HCT116 (cell line): Measurements from ENCODE around the gene FLNB. TPM values are rescaled to one million over a fixed set of nuclear protein-coding genes. Genes with fewer than 3 reads are reported as not detected.

Experiments used
- ATAC-seq: fragments of 200-7000 bp; cut with Tn5 transposase; 2 replicates; pipeline ENCODE4 v1.9.1; 2020; ENCODE audit warnings: mild to moderate bottlenecking, moderate library complexity
- BruUV-seq: library from RNA; stranded (reverse); fragments of 400-500 nt; replicated peaks from 2 replicates; lab custom pipeline; 2021; lab: Mats Ljungman, UMichigan
- CTCF ChIA-PET: fragments of 300-600 bp; sonication (Branson Sonifier 250); formaldehyde crosslinking; loops from one replicate; lab custom pipeline; 2021; ENCODE audit warnings: antibody characterized with exemption; lab: Charles Lee
- POLR2A ChIA-PET: fragments of 300-600, 350-600 bp; sonication (Branson Sonifier 250); formaldehyde crosslinking; loops from one replicate; lab custom pipeline; 2021; ENCODE audit warnings: antibody characterized with exemption; lab: Charles Lee
- RAD21 ChIA-PET, 2 experiments: fragments of 300-600 bp; sonication (Branson Sonifier 250); formaldehyde crosslinking; loops; one replicate each; lab custom pipeline; 2023; ENCODE audit warnings: low total read pairs in 2 of 2; ENCODE audit not compliant: uncharacterized antibody in 2 of 2, unreplicated experiment in 2 of 2, low non-redundant PET in 1 of 2; lab: Charles Lee
- DNase-seq: peaks from one replicate; pipeline ENCODE4 v3.0.0-alpha.2; 2010; ENCODE audit warnings: low read depth, low spot score
- H2AFZ ChIP-seq: fragments of 200-600 bp; shearing (Covaris generic), sonication (generic); 2 replicates; pipeline ENCODE4 v1.6.1; 2017; ENCODE audit warnings: low read depth, mixed run types, mixed read lengths, antibody characterized with exemption, low read length; ENCODE audit not compliant: poor library complexity, severe bottlenecking
- H3K27ac ChIP-seq: 2 replicates; pipeline ENCODE4 v1.5.1; 2012; ENCODE audit warnings: low read depth, low read length
- H3K27me3 ChIP-seq: fragments of 200-600 bp; sonication (generic); 2 replicates; pipeline ENCODE4 v1.6.1; 2016; ENCODE audit warnings: mixed run types, low read length, mixed read lengths; ENCODE audit not compliant: insufficient read depth
- H3K36me3 ChIP-seq, 2 experiments: fragments of 200-500 bp in 1 of 2; fragments of 200-600 bp in 1 of 2; sonication (Bioruptor generic) in 1 of 2; sonication (generic) in 1 of 2; 2 replicates each; pipeline versions ENCODE4 v1.5.1 to v1.6.1; 2014 to 2016; ENCODE audit warnings: low read length in 2 of 2, inconsistent platforms in 1 of 2, mixed read lengths in 1 of 2, mixed run types in 1 of 2; ENCODE audit not compliant: insufficient read depth in 2 of 2, control insufficient read depth in 1 of 2
- H3K4me1 ChIP-seq, 2 experiments: fragments of 200-600 bp in 1 of 2; sonication (generic) in 1 of 2; 2 replicates each; pipeline versions ENCODE4 v1.5.1 to v1.6.1; 2012 to 2017; ENCODE audit warnings: low read length in 2 of 2, inconsistent platforms in 1 of 2, mild to moderate bottlenecking in 1 of 2, mixed read lengths in 1 of 2, mixed run types in 1 of 2, moderate library complexity in 1 of 2; ENCODE audit not compliant: insufficient read depth in 2 of 2, control insufficient read depth in 1 of 2
- H3K4me2 ChIP-seq: fragments of 200-600 bp; sonication (generic); 2 replicates; pipeline ENCODE4 v1.6.1; 2017; ENCODE audit warnings: mixed run types, low read length, mixed read lengths
- H3K4me3 ChIP-seq, 2 experiments: fragments of 200-600 bp in 1 of 2; sonication (generic) in 1 of 2; replicated peaks in 1 of 2; 2 replicates each; pipeline ENCODE4 v1.5.1; 2011 to 2016; ENCODE audit warnings: low read length in 2 of 2, control low read depth in 1 of 2, low read depth in 1 of 2, mild to moderate bottlenecking in 1 of 2, mixed read lengths in 1 of 2, mixed run types in 1 of 2
- H3K79me2 ChIP-seq: fragments of 200-600 bp; sonication (generic); 2 replicates; pipeline ENCODE4 v1.6.1; 2017; ENCODE audit warnings: mild to moderate bottlenecking, mixed run types, low read length, moderate library complexity, mixed read lengths; ENCODE audit not compliant: insufficient read depth
- H3K9ac ChIP-seq: fragments of 200-600 bp; sonication (generic); 2 replicates; pipeline ENCODE4 v1.6.1; 2016; ENCODE audit warnings: low read length, mixed read lengths
- H3K9me2 ChIP-seq: fragments of 200-600 bp; sonication (generic), shearing (Covaris generic); 2 replicates; pipeline ENCODE4 v1.6.1; 2017; ENCODE audit warnings: mixed run types, mild to moderate bottlenecking, moderate library complexity; ENCODE audit not compliant: insufficient read depth
- H3K9me3 ChIP-seq, 2 experiments: fragments of 200-500 bp in 1 of 2; fragments of 200-600 bp in 1 of 2; sonication (Bioruptor generic) in 1 of 2; sonication (generic) in 1 of 2; 2 replicates each; pipeline ENCODE4 v1.6.1; 2014 to 2017; ENCODE audit warnings: low read length in 2 of 2, mixed read lengths in 2 of 2, inconsistent platforms in 1 of 2, low read depth in 1 of 2, mild to moderate bottlenecking in 1 of 2, mixed run types in 1 of 2, moderate library complexity in 1 of 2; ENCODE audit not compliant: control insufficient read depth in 1 of 2, insufficient read depth in 1 of 2
- H4K20me1 ChIP-seq: fragments of 200-600 bp; sonication (generic), shearing (Covaris generic); 2 replicates; pipeline ENCODE4 v1.6.1; 2017; ENCODE audit warnings: mixed run types, mild to moderate bottlenecking, moderate library complexity; ENCODE audit not compliant: insufficient read depth
- CEBPB ChIP-seq: IDR thresholded peaks from 2 replicates; pipeline ENCODE4 v1.6.1; 2012; ENCODE audit warnings: low read depth
- EZH2phosphoT487 ChIP-seq: fragments of 200-600 bp; IDR thresholded peaks from 2 replicates; pipeline ENCODE4 v1.6.1; 2018; ENCODE audit warnings: antibody characterized with exemption, borderline replicate concordance
- JUND ChIP-seq: IDR thresholded peaks from 2 replicates; pipeline ENCODE4 v1.6.1; 2012
- MAX ChIP-seq: IDR thresholded peaks from 2 replicates; pipeline ENCODE4 v1.6.1; 2012
- SRF ChIP-seq: IDR thresholded peaks from 2 replicates; pipeline ENCODE4 v1.6.1; 2012; ENCODE audit warnings: low read depth
- YY1 ChIP-seq: IDR thresholded peaks from 2 replicates; pipeline ENCODE4 v1.6.1; 2011; ENCODE audit warnings: low read length, low read depth, moderate library complexity, mild to moderate bottlenecking; ENCODE audit not compliant: insufficient replicate concordance; ENCODE audit errors: extremely low read depth
- ZBTB33 ChIP-seq: IDR thresholded peaks from 2 replicates; pipeline ENCODE4 v1.6.1; 2011; ENCODE audit warnings: mild to moderate bottlenecking, low read length, moderate library complexity; ENCODE audit not compliant: insufficient replicate concordance; ENCODE audit errors: extremely low read depth
- ZNF274 ChIP-seq: fragments of 200-500 bp; sonication (Bioruptor generic); IDR thresholded peaks from 2 replicates; pipeline ENCODE4 v1.6.1; 2014; ENCODE audit warnings: mild to moderate bottlenecking, low read depth, low read length, inconsistent platforms
- intact Hi-C: fragments of 100-400 bp; cut with micrococcal nuclease; formaldehyde crosslinking; loops from 2 replicates; pipeline ENCODE4 v1.10.0; 2022
- total RNA-seq: library from RNA; stranded (reverse); gene quantifications from one replicate; pipeline ENCODE4 v1.2.1, GENCODE V29; 2021; ENCODE audit not compliant: unreplicated experiment

Gene FLNB
- total RNA-seq, 1 experiment from 2014 or later: 116 TPM

- no peak for ATAC-seq
- ChIA-PET POLR2A (no interaction called here), CTCF (no interaction called here)
These were observed 12.5 kb downstream of the FLNB start for GRCh38 chr3:58020783-58021071.

More at GRCh38 chr3:58020783-58021071, 12.5 kb downstream of the FLNB start:
- Histone ChIP-seq H3K9me3 (no peaks in the 10 kb centered on the region), H4K20me1 (peaks cover 3% of the 10 kb centered on the region), H3K9me2 (no peaks in the 10 kb centered on the region), H3K36me3 (no peaks in the 10 kb centered on the region), H3K4me1 (peaks cover 35 to 48% of the 10 kb centered on the region in 2 experiments), H3K79me2 (peaks cover 91% of the 10 kb centered on the region), H3K27ac (no peak overlapping the region; the same call in 1 of the 2 replicates), H3K27me3 (no peaks in the 10 kb centered on the region), H3K4me3 (no peak overlapping the region), H3K4me2 (peak overlapping the region; percentile 52), H2AFZ (no peak overlapping the region), H3K9ac (0 out of 2 replicates have a peak overlapping the region, but pooled peaks have one; percentile 14)
- intact Hi-C loops: no loop called here
- no peak for TF ChIP-seq JUND
- TF ChIP-seq MAX: no peak
- TF ChIP-seq ZBTB33: no peak
- no peak for TF ChIP-seq ZNF274
- no peak for TF ChIP-seq CEBPB
- TF ChIP-seq SRF: no peak
- no peak for TF ChIP-seq EZH2phosphoT487
- TF ChIP-seq YY1: no peak
- DNase-seq: no peak
- RAD21 ChIA-PET: no interaction called here
- no TSS peak for BruUV-seq
